ENCODE data around the gene ACAP2.

- TF ChIP-seq, protein P1, sequence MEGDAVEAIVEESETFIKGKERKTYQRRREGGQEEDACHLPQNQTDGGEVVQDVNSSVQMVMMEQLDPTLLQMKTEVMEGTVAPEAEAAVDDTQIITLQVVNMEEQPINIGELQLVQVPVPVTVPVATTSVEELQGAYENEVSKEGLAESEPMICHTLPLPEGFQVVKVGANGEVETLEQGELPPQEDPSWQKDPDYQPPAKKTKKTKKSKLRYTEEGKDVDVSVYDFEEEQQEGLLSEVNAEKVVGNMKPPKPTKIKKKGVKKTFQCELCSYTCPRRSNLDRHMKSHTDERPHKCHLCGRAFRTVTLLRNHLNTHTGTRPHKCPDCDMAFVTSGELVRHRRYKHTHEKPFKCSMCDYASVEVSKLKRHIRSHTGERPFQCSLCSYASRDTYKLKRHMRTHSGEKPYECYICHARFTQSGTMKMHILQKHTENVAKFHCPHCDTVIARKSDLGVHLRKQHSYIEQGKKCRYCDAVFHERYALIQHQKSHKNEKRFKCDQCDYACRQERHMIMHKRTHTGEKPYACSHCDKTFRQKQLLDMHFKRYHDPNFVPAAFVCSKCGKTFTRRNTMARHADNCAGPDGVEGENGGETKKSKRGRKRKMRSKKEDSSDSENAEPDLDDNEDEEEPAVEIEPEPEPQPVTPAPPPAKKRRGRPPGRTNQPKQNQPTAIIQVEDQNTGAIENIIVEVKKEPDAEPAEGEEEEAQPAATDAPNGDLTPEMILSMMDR (IDR thresholded peaks at IDR 0.05), result no peak
- TF ChIP-seq POLR2AphosphoS5 (IDR thresholded peaks at IDR 0.05) (no peak), POLR2A (IDR thresholded peaks at IDR 0.05) (no peak)
Observed at GRCh38 chr3:195254454-195255175, 188.2 kb downstream of the ACAP2 start.

Data from suprapubic skin (tissue), 4 donors.